HCT116 (cell line): ENCODE measurements around the gene DLD. TPM values are rescaled to one million over a fixed set of nuclear protein-coding genes. Genes with fewer than 3 reads are reported as not detected.

Source experiments
- ATAC-seq: fragments of 200-7000 bp; cut with Tn5 transposase; 2 replicates; pipeline ENCODE4 v1.9.1; 2020; ENCODE audit warnings: mild to moderate bottlenecking, moderate library complexity
- BruUV-seq: library from RNA; stranded (reverse); fragments of 400-500 nt; replicated peaks from 2 replicates; lab custom pipeline; 2021; lab: Mats Ljungman, UMichigan
- CTCF ChIA-PET: fragments of 300-600 bp; sonication (Branson Sonifier 250); formaldehyde crosslinking; loops from one replicate; lab custom pipeline; 2021; ENCODE audit warnings: antibody characterized with exemption; lab: Charles Lee
- POLR2A ChIA-PET: fragments of 300-600, 350-600 bp; sonication (Branson Sonifier 250); formaldehyde crosslinking; loops from one replicate; lab custom pipeline; 2021; ENCODE audit warnings: antibody characterized with exemption; lab: Charles Lee
- RAD21 ChIA-PET, 2 experiments: fragments of 300-600 bp; sonication (Branson Sonifier 250); formaldehyde crosslinking; loops; one replicate each; lab custom pipeline; 2023; ENCODE audit warnings: low total read pairs in 2 of 2; ENCODE audit not compliant: uncharacterized antibody in 2 of 2, unreplicated experiment in 2 of 2, low non-redundant PET in 1 of 2; lab: Charles Lee
- DNase-seq: peaks from one replicate; pipeline ENCODE4 v3.0.0-alpha.2; 2010; ENCODE audit warnings: low read depth, low spot score
- H2AFZ ChIP-seq: fragments of 200-600 bp; shearing (Covaris generic), sonication (generic); 2 replicates; pipeline ENCODE4 v1.6.1; 2017; ENCODE audit warnings: low read depth, mixed run types, mixed read lengths, antibody characterized with exemption, low read length; ENCODE audit not compliant: poor library complexity, severe bottlenecking
- H3K27ac ChIP-seq: 2 replicates; pipeline ENCODE4 v1.5.1; 2012; ENCODE audit warnings: low read depth, low read length
- H3K27me3 ChIP-seq: fragments of 200-600 bp; sonication (generic); 2 replicates; pipeline ENCODE4 v1.6.1; 2016; ENCODE audit warnings: mixed run types, low read length, mixed read lengths; ENCODE audit not compliant: insufficient read depth
- H3K36me3 ChIP-seq, 2 experiments: fragments of 200-500 bp in 1 of 2; fragments of 200-600 bp in 1 of 2; sonication (Bioruptor generic) in 1 of 2; sonication (generic) in 1 of 2; 2 replicates each; pipeline versions ENCODE4 v1.5.1 to v1.6.1; 2014 to 2016; ENCODE audit warnings: low read length in 2 of 2, inconsistent platforms in 1 of 2, mixed read lengths in 1 of 2, mixed run types in 1 of 2; ENCODE audit not compliant: insufficient read depth in 2 of 2, control insufficient read depth in 1 of 2
- H3K4me1 ChIP-seq, 2 experiments: fragments of 200-600 bp in 1 of 2; sonication (generic) in 1 of 2; 2 replicates each; pipeline versions ENCODE4 v1.5.1 to v1.6.1; 2012 to 2017; ENCODE audit warnings: low read length in 2 of 2, inconsistent platforms in 1 of 2, mild to moderate bottlenecking in 1 of 2, mixed read lengths in 1 of 2, mixed run types in 1 of 2, moderate library complexity in 1 of 2; ENCODE audit not compliant: insufficient read depth in 2 of 2, control insufficient read depth in 1 of 2
- H3K4me2 ChIP-seq: fragments of 200-600 bp; sonication (generic); 2 replicates; pipeline ENCODE4 v1.6.1; 2017; ENCODE audit warnings: mixed run types, low read length, mixed read lengths
- H3K4me3 ChIP-seq, 2 experiments: fragments of 200-600 bp in 1 of 2; sonication (generic) in 1 of 2; replicated peaks in 1 of 2; 2 replicates each; pipeline ENCODE4 v1.5.1; 2011 to 2016; ENCODE audit warnings: low read length in 2 of 2, control low read depth in 1 of 2, low read depth in 1 of 2, mild to moderate bottlenecking in 1 of 2, mixed read lengths in 1 of 2, mixed run types in 1 of 2
- H3K79me2 ChIP-seq: fragments of 200-600 bp; sonication (generic); 2 replicates; pipeline ENCODE4 v1.6.1; 2017; ENCODE audit warnings: mild to moderate bottlenecking, mixed run types, low read length, moderate library complexity, mixed read lengths; ENCODE audit not compliant: insufficient read depth
- H3K9ac ChIP-seq: fragments of 200-600 bp; sonication (generic); 2 replicates; pipeline ENCODE4 v1.6.1; 2016; ENCODE audit warnings: low read length, mixed read lengths
- H3K9me2 ChIP-seq: fragments of 200-600 bp; sonication (generic), shearing (Covaris generic); 2 replicates; pipeline ENCODE4 v1.6.1; 2017; ENCODE audit warnings: mixed run types, mild to moderate bottlenecking, moderate library complexity; ENCODE audit not compliant: insufficient read depth
- H3K9me3 ChIP-seq, 2 experiments: fragments of 200-500 bp in 1 of 2; fragments of 200-600 bp in 1 of 2; sonication (Bioruptor generic) in 1 of 2; sonication (generic) in 1 of 2; 2 replicates each; pipeline ENCODE4 v1.6.1; 2014 to 2017; ENCODE audit warnings: low read length in 2 of 2, mixed read lengths in 2 of 2, inconsistent platforms in 1 of 2, low read depth in 1 of 2, mild to moderate bottlenecking in 1 of 2, mixed run types in 1 of 2, moderate library complexity in 1 of 2; ENCODE audit not compliant: control insufficient read depth in 1 of 2, insufficient read depth in 1 of 2
- H4K20me1 ChIP-seq: fragments of 200-600 bp; sonication (generic), shearing (Covaris generic); 2 replicates; pipeline ENCODE4 v1.6.1; 2017; ENCODE audit warnings: mixed run types, mild to moderate bottlenecking, moderate library complexity; ENCODE audit not compliant: insufficient read depth
- CEBPB ChIP-seq: IDR thresholded peaks from 2 replicates; pipeline ENCODE4 v1.6.1; 2012; ENCODE audit warnings: low read depth
- EGR1 ChIP-seq: IDR thresholded peaks from 2 replicates; pipeline ENCODE4 v1.6.1; 2012; ENCODE audit warnings: low read depth
- ELF1 ChIP-seq: IDR thresholded peaks from 2 replicates; pipeline ENCODE4 v1.6.1; 2012; ENCODE audit warnings: low read depth, borderline replicate concordance
- EZH2 ChIP-seq: fragments of 200-600 bp; sonication (generic); IDR thresholded peaks from 2 replicates; pipeline ENCODE4 v1.6.1; 2017; ENCODE audit warnings: antibody characterized with exemption, mixed run types
- EZH2phosphoT487 ChIP-seq: fragments of 200-600 bp; IDR thresholded peaks from 2 replicates; pipeline ENCODE4 v1.6.1; 2018; ENCODE audit warnings: antibody characterized with exemption, borderline replicate concordance
- SP1 ChIP-seq: IDR thresholded peaks from 2 replicates; pipeline ENCODE4 v1.6.1; 2012; ENCODE audit warnings: low read depth
- SRF ChIP-seq: IDR thresholded peaks from 2 replicates; pipeline ENCODE4 v1.6.1; 2012; ENCODE audit warnings: low read depth
- TCF7L2 ChIP-seq: IDR thresholded peaks from 2 replicates; pipeline ENCODE4 v1.7.0; 2011; ENCODE audit warnings: borderline replicate concordance, inconsistent platforms; ENCODE audit not compliant: insufficient read depth, insufficient read length; ENCODE audit errors: extremely low read depth
- YY1 ChIP-seq: IDR thresholded peaks from 2 replicates; pipeline ENCODE4 v1.6.1; 2011; ENCODE audit warnings: low read length, low read depth, moderate library complexity, mild to moderate bottlenecking; ENCODE audit not compliant: insufficient replicate concordance; ENCODE audit errors: extremely low read depth
- ZFX ChIP-seq: fragments of 450-650 bp; IDR thresholded peaks from 2 replicates; pipeline ENCODE4 v1.6.1; 2017
- ZNF274 ChIP-seq: fragments of 200-500 bp; sonication (Bioruptor generic); IDR thresholded peaks from 2 replicates; pipeline ENCODE4 v1.6.1; 2014; ENCODE audit warnings: mild to moderate bottlenecking, low read depth, low read length, inconsistent platforms
- intact Hi-C: fragments of 100-400 bp; cut with micrococcal nuclease; formaldehyde crosslinking; loops from 2 replicates; pipeline ENCODE4 v1.10.0; 2022
- total RNA-seq: library from RNA; stranded (reverse); gene quantifications from one replicate; pipeline ENCODE4 v1.2.1, GENCODE V29; 2021; ENCODE audit not compliant: unreplicated experiment
- TF ChIP-seq, protein P1 (sequence below): IDR thresholded peaks from 2 replicates; pipeline ENCODE4 v1.6.1; 2012

DLD gene
- total RNA-seq, 1 experiment from 2014 or later = 104 TPM

DNA sequence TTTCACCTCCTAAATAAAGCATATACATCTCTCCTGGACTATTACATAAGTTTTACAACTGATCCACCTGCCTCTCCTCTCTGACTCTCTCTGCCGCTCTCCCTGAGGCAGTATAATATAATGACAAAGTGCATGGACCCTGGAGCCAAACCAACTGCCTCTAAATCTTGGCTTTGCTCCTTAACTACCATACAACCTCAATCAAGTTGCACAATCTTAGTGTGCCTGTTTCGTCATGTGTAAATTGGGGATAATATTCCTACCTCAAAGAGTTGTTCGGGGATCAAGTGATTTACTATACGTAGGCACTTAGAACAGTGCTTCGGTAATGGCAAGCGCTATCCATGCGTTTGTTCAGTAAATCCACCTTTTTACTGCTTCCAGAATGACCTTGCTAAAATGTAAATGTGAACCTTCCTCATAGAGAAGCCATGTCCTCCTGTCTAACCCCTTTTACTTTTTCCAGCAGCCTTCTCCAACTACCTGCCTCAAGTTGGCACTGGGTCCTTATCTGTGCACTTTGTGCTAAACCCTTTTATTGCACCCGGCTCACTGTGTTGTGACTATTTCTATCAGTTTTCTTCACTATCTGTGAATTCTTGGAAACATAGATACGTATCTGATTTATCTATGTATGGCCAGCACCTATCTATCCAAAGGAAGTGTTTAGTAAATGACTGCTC is 30.6 kb upstream of the DLD start:
- TF ChIP-seq EZH2phosphoT487 (no peak), ZFX (no peak), EGR1 (no peak), ELF1 (no peak)
- ATAC-seq = no peak
- Histone ChIP-seq H3K36me3 (no peaks in the 10 kb centered on the region), H2AFZ (peak overlapping the region; percentile 5), H3K27ac (no peak overlapping the region), H3K4me1 (peaks cover 0 to 9% of the 10 kb centered on the region in 2 experiments; a peak in 2 of 4 replicates), H4K20me1 (no peaks in the 10 kb centered on the region), H3K4me3 (no peak overlapping the region), H3K4me2 (no peak overlapping the region), H3K9me3 (no peaks in the 10 kb centered on the region), H3K79me2 (no peaks in the 10 kb centered on the region), H3K9me2 (no peaks in the 10 kb centered on the region), H3K9ac (no peak overlapping the region), H3K27me3 (no peaks in the 10 kb centered on the region)
- CTCF ChIA-PET = no interaction called here
- DNase-seq = no peak
- RAD21 ChIA-PET = no interaction called here
- intact Hi-C loops = no loop called here
- BruUV-seq = no TSS peak
- POLR2A ChIA-PET = no interaction called here

DNA sequence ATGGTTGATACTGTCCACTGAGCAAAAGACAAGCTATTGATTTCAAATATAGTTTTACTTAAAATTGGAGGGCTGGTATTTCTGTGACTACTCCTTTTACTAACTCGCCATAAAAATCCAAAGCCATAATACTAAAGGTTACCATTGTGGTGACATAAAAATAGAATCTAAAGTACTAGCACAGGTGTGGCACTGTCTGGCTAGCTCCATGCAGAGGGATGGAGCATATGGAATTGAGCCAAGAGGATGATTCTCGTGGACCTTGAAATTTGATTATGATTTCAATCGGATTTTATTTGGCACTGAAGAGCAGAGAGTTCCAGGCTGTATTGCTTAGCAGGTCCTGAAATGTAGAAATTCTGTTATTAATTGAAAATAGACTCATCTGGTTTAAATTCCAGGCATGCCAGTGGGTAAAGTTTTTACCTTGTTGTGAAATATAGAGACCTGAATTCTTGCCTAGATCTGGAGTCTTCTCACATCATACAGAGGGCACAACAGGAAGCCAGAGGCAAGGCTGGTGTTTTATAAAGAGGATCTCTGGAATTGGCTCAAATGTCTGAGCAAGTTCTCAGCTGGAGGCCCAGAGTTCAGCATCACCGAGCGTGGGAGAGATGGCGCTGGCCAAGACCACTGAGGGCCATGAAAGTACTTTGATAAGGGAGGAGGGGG is 29.9 kb upstream of the DLD start:
- intact Hi-C loops = no loop called here
- RAD21 ChIA-PET = no interaction called here
- no peaks in the 10 kb centered on the region for H3K36me3 ChIP-seq
- no peak for ATAC-seq
- H3K9ac ChIP-seq = no peak overlapping the region
- no peaks in the 10 kb centered on the region for H3K27me3 ChIP-seq
- H3K4me3 ChIP-seq = no peak overlapping the region
- BruUV-seq = no TSS peak
- CTCF ChIA-PET = no interaction called here
- TF ChIP-seq TCF7L2 (no peak), SRF (no peak), ZFX (no peak), YY1 (no peak), EZH2 (no peak), ZNF274 (no peak), CEBPB (no peak), SP1 (no peak)
- TF ChIP-seq, protein P1, sequence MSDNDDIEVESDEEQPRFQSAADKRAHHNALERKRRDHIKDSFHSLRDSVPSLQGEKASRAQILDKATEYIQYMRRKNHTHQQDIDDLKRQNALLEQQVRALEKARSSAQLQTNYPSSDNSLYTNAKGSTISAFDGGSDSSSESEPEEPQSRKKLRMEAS = no peak
- POLR2A ChIA-PET = no interaction called here
- no peak for DNase-seq
- H3K9me2 ChIP-seq = no peaks in the 10 kb centered on the region
- no peaks in the 10 kb centered on the region for H3K9me3 ChIP-seq
- no peak overlapping the region for H3K4me2 ChIP-seq
- H3K27ac ChIP-seq = no peak overlapping the region
- no peaks in the 10 kb centered on the region for H4K20me1 ChIP-seq
- peak overlapping the region; percentile 5 for H2AFZ ChIP-seq
- peaks cover 0 to 9% of the 10 kb centered on the region in 2 experiments; a peak in 2 of 4 replicates for H3K4me1 ChIP-seq
- no peaks in the 10 kb centered on the region for H3K79me2 ChIP-seq
